ENCODE data around the gene PSORS1C1. TPM values are rescaled to one million over a fixed set of nuclear protein-coding genes. Genes with fewer than 3 reads are reported as not detected.

PSORS1C1 gene
- total and polyA plus RNA-seq, 9 donors: 0.45 to 7.8 (median 2.3) TPM

DNA sequence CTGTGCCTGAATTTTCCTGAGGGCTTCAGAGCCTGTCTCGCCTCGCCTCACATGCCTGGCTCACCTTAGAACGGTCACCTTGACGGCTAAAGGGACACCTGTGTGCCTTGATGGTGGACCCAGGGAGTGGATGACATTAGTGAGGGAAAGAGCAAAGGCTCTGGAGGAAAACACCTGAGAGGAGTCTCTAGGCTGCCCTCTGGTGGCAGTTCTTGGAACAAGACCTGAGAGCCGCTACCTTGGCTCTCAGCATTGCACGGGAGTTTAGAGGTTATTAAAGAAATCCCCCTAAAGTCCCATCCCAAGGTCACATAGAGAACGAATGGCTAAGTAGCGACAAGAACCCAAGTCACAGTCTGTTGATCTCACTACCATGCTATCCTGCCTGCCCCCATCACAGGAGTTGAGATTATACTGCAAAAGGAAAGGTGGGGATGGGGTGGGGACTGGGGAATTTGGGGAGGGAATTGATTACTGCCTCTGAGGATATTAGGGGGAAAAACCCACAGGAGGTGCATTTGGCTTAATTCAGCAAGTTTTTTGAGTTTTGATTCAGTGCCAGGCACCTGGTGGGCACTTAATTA lies 13.6 kb downstream of the PSORS1C1 start:
- intact Hi-C loops (cut with DNase I): no loop called here
- WGBS, 3 donors: 6 to 11% (median 7%) methylated on average over 8 of the region's 8 CpGs
- Histone ChIP-seq H3K4me3 (no peak overlapping the region), H3K27ac (no peak overlapping the region), H3K36me3 (no peaks in the 10 kb centered on the region), H3K4me1 (ENCODE audit: insufficient read depth) (peaks cover 2% of the 10 kb centered on the region), H3K27me3 (no peaks in the 10 kb centered on the region), H3K9me3 (no peaks in the 10 kb centered on the region)
- peak; percentile 45 to 71 (median 68) for DNase-seq
- TF ChIP-seq CTCF (IDR thresholded peaks at IDR 0.05) (peak; percentile 43 to 72 (median 47)), EP300 (IDR thresholded peaks at IDR 0.05) (no peak)

GRCh38 chr6:31129130-31129529 lies 14.5 kb downstream of the PSORS1C1 start:
- intact Hi-C loops (cut with DNase I): no loop called here
- 48 to 75% (median 54%) methylated on average over 4 of the region's 4 CpGs for WGBS, 3 donors

DNA sequence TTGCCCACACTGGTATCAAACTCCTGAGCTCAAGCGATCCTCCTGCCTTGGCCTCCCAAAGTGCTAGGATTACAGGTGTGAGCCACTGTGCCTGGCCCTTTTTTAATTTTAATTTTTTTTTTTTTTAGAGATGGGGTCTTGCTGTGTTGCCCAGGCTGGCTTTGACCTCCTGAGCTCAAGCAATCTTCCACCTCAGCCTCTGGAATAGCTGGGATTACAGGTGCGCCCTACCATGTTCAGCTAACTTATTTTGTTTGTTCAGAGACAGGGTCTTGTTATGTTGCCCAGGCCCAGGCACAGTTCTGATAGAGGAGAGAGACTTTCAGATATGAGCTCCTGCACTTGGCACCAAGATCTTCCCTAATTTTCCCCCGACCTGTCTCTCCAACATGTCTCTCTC lies 16.2 kb downstream of the PSORS1C1 start:
- no peak for DNase-seq
- Histone ChIP-seq H3K4me1 (ENCODE audit: insufficient read depth) (no peaks in the 10 kb centered on the region), H3K4me3 (no peak overlapping the region), H3K9me3 (no peaks in the 10 kb centered on the region), H3K27me3 (no peaks in the 10 kb centered on the region), H3K27ac (no peak overlapping the region), H3K36me3 (no peaks in the 10 kb centered on the region)
- TF ChIP-seq CTCF (IDR thresholded peaks at IDR 0.05) (no peak), POLR2A (IDR thresholded peaks at IDR 0.05) (no peak), EP300 (IDR thresholded peaks at IDR 0.05) (no peak)
- WGBS, 3 donors: 89 to 94% (median 93%) methylated on average over 3 of the region's 3 CpGs
- intact Hi-C loops (cut with DNase I): no loop called here

More at GRCh38 chr6:31129130-31129529, 14.5 kb downstream of the PSORS1C1 start:
- H3K4me3 ChIP-seq: no peak overlapping the region
- DNase-seq: no peak
- TF ChIP-seq EP300 (IDR thresholded peaks at IDR 0.05) (no peak), CTCF (IDR thresholded peaks at IDR 0.05) (no peak), POLR2A (IDR thresholded peaks at IDR 0.05) (no peak)
- H3K27ac ChIP-seq: no peak overlapping the region
- no peaks in the 10 kb centered on the region for H3K4me1 ChIP-seq (ENCODE audit: insufficient read depth)
- no peaks in the 10 kb centered on the region for H3K36me3 ChIP-seq
- H3K27me3 ChIP-seq: no peaks in the 10 kb centered on the region
- no peaks in the 10 kb centered on the region for H3K9me3 ChIP-seq

GRCh38 chr6:31131595-31131994 lies 17.0 kb downstream of the PSORS1C1 start:
- no peaks in the 10 kb centered on the region for H3K36me3 ChIP-seq
- 69 to 92% (median 85%) methylated on average over 3 of the region's 3 CpGs for WGBS, 3 donors

More at GRCh38 chr6:31131595-31131994, 17.0 kb downstream of the PSORS1C1 start:
- Histone ChIP-seq H3K27me3 (no peaks in the 10 kb centered on the region), H3K9me3 (no peaks in the 10 kb centered on the region), H3K4me1 (ENCODE audit: insufficient read depth) (no peaks in the 10 kb centered on the region), H3K4me3 (no peak overlapping the region), H3K27ac (no peak overlapping the region)
- DNase-seq: no peak
- intact Hi-C loops (cut with DNase I): no loop called here
- TF ChIP-seq POLR2A (IDR thresholded peaks at IDR 0.05) (no peak), EP300 (IDR thresholded peaks at IDR 0.05) (no peak), CTCF (IDR thresholded peaks at IDR 0.05) (no peak)

Measured in ovary (tissue), 9 donors.